ENCODE results near the gene RBFOX2.
A peak's percentile ranks its signal among the peaks of the same experiment; 100 is the strongest.
"Not testable (repeated sequence)": the region's sequence is repeated elsewhere in the genome, so short reads cannot be mapped to it uniquely, and the experiment has no call there.

Gene RBFOX2

GRCh38 chr22:35808377-35808776 is 220.2 kb downstream of the RBFOX2 start:
- no peak for DNase-seq

- not testable (repeated sequence) for DNase-seq
Measured at GRCh38 chr22:35806668-35807067, 222.0 kb downstream of the RBFOX2 start.

- DNase-seq, result no peak
Measured at GRCh38 chr22:35805466-35805865, 223.2 kb downstream of the RBFOX2 start.

DNA sequence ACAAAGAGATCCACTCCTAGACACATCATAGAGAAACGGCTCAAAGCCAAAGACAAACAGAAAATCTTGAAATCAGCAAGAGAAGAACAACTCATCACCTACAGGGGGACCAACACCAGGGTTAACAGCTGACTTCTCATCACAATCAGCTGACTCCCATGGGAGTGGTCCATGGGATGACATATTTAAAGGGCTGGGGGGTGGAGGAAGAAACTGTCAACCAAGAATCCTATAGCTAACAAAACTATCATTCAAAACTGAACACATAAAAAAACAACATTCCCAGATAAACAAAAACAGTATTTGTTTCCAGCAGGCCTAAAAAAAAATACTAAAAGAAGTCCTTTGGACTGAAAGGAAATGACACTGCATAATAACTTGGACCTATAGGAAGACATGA is 224.2 kb downstream of the RBFOX2 start:
- DNase-seq, result no peak

DNA sequence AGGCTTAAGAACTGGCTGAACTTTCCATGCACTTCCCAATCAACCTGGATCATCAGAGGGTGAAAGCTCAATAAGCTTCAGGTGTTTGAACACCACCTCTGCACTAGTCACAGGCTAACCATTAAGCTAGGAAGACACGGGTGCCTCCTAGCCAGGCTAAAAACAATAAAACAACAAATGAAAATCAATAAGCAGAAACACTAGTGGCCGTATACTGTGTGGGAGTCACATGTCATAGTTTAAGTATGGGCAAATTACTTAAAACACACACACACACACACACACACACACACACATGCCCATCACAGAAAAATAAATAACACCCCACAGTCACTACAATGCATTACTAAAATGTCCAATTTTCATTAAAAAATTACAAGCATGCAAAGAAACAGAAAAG is 225.7 kb downstream of the RBFOX2 start:
- DNase-seq, result no peak

- not testable (repeated sequence) for DNase-seq
Measured at GRCh38 chr22:35801301-35801700, 227.3 kb downstream of the RBFOX2 start.

GRCh38 chr22:35799150-35799549 is 229.5 kb downstream of the RBFOX2 start:
- peak; percentile 4 for DNase-seq

DNA sequence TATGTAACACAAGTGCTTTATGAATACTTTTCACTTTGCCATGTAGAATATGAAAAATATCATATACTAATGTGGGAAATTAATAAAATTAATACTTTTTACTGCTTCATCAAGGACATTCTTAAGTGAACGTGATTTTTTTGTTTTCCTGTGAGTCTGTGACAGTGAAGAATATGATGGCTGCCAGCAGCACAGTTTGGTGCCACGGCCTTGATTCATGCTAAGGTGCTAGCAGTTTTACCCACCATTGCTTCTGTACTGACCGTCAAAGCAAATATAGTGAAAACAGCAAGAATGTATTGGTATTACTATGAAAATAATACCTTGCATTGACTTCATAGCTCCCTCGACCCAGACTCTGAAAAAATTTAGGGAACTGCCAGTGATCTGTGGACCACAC is 231.2 kb downstream of the RBFOX2 start:
- DNase-seq, result no peak

DNA sequence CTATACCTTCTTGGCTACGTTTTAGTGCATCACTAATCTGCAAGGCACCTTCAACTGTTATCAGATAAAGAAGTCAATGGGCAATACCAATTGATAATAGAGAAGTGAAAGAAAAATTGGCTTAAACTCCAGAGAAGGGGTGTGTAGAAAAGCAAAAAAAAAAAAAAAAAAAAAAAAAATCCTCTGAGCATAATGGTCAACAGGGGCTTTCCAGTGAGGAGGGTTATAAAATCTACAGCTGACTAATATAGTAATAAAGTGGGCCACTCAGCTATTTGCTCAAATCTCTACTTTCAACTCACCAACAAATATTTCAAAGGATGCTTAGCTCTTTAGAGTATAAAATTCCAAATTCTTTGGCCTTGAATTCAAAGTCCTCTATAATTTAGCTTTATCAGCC is 233.1 kb downstream of the RBFOX2 start:
- DNase-seq, result no peak

DNA sequence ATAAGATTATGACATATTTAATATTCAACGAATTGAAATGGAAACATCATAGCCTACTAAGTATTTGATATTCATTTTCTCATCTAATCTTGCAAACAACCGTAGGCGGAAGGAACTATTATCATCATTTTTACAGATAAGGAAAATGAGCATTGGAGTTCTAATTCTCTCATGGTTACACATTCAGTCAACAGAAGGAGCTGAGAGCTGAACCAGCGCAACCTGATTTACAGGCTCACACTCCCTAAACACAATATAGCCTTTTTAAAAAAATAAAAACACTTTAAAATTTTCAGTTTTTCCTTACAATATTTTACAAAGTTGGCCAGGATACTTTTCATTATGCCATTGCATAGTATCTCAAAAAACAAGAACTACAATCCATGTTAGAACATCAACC is 236.1 kb downstream of the RBFOX2 start:
- DNase-seq, result no peak

DNA sequence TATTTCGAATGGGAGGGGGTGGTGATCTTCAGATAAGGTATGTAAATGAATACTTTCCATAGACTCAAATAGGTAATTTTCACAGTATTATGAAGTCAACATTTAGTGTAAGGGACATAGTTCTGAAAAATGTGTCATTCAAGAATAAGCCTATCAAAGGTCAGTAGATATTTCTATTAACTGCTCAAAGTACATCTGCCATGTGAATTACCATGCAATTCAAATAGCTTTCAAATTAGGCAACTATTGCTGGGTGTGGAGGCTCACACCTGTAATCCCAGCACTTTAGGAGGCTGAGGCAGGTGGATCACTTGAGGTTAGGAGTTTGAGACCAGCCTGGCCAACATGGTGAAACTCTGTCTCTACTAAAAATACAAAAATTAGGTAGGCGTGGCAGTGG is 236.8 kb downstream of the RBFOX2 start:
- not testable (repeated sequence) for DNase-seq

- no peak for DNase-seq
Measured at GRCh38 chr22:35785181-35785923, 243.3 kb downstream of the RBFOX2 start.

- DNase-seq, result no peak
Measured at GRCh38 chr22:35784633-35785032, 244.0 kb downstream of the RBFOX2 start.

DNA sequence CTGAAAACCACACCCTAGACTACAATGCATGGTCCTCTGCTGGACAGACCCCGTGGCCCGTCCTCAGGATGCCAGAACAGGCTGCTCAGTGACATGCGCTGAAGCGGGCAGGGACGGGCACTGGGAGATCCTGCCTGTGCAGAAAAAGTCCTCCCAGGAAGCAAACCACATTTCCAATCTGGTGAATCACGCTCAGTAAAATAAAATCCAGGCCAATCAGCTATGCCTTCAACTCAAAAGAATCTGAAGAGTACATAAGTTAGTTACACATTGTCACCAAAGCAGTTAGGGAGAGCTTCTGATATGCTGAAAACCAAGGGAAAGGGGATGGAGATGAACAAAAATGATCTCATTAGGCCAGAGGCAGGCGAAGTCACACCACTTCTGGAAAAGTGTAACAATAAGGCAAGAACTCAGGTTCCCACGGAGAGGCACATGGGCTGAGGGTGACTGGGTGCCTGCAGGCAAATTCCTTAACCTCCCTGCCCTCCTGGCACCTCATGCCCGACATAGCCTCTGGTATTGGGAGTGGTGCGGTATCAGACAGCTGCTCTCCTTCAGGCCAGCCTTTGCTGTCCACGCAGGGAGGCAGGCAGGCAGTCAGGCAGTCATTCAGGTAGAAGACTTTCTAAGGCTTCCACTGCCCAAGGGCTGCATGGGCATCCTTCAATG is 244.5 kb downstream of the RBFOX2 start:
- DNase-seq, result no peak

GRCh38 chr22:35782504-35782903 is 246.1 kb downstream of the RBFOX2 start:
- no peak for DNase-seq

- no peak for DNase-seq
Measured at GRCh38 chr22:35781898-35782297, 246.7 kb downstream of the RBFOX2 start.

DNA sequence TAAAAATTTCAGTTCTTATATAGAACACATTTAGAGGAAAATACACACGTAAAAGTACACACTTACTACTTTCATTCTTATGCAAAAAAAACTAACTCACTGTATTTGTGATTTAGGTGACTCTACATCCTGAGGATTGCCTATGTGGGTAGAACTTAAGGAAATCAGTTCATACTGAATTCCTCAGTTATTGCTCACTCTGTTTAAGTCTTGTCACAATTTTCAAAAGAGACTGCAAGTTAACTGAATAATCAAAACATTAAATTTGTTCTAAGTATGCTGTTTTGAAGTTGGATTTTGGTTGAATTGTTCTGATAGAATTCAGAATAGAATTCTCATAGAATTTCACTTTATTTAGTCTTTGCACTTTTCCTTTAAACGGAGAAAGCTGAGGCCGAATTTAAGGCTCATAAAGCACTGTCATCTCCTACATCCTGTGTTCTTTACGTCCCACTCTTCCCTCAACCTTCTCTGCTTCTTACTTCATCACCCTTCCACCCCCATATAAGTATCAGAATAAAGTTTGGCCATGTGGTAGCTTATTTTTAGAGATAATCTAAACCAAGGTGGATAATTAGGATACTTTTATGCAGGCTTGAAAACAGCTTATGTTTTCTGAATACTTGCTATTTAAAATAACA is 251.2 kb downstream of the RBFOX2 start:
- no peak for DNase-seq

- DNase-seq, result no peak
Measured at GRCh38 chr22:35775339-35775738, 253.3 kb downstream of the RBFOX2 start.

- DNase-seq, result no peak
Measured at GRCh38 chr22:35769974-35770373, 258.6 kb downstream of the RBFOX2 start.

GRCh38 chr22:35766654-35767580 is 261.7 kb downstream of the RBFOX2 start:
- no peak for DNase-seq

GRCh38 chr22:35761037-35761436 is 267.6 kb downstream of the RBFOX2 start:
- no peak for DNase-seq

GRCh38 chr22:35758394-35758793 is 270.2 kb downstream of the RBFOX2 start:
- no peak for DNase-seq

GRCh38 chr22:35756722-35757121 is 271.9 kb downstream of the RBFOX2 start:
- no peak for DNase-seq
